Stimulated activated CD8-positive, alpha-beta memory T cell treated with anti-CD3 and anti-CD28 coated beads, Interleukin-2, amount 100 ng/mL, for 1 hour (primary cell): ENCODE results near the gene GSX1.

Source experiments
- DNase-seq, 2 donors: peaks; one replicate each; pipeline ENCODE4 v3.0.0-alpha.2; 2020; ENCODE audit warnings: low read depth in 2 of 2

GSX1 gene

GRCh38 chr13:27833206-27833605 is 40.9 kb downstream of the GSX1 start:
- no peak for DNase-seq

GRCh38 chr13:27834095-27834494 is 41.8 kb downstream of the GSX1 start:
- DNase-seq = no peak

GRCh38 chr13:27835799-27836198 is 43.5 kb downstream of the GSX1 start:
- no peak for DNase-seq

GRCh38 chr13:27839809-27840467 is 47.7 kb downstream of the GSX1 start:
- no peak for DNase-seq

- DNase-seq = no peak
These were observed 50.3 kb downstream of the GSX1 start for GRCh38 chr13:27842571-27842970.
